Measurements from ENCODE around the gene RMP24.

Gene RMP24

GRCh38 chr18:36009214-36009613 lies 36.7 kb downstream of the RMP24 start:
- no peaks in the 10 kb centered on the region for H3K36me3 ChIP-seq (ENCODE audit: insufficient read depth, low read length)
- no peaks in the 10 kb centered on the region for H4K20me1 ChIP-seq (ENCODE audit: insufficient read depth, low read length, poor library complexity, severe bottlenecking)
- no peaks in the 10 kb centered on the region for H3F3A ChIP-seq (ENCODE audit: low read depth)
- no peak overlapping the region for H3K4me2 ChIP-seq (ENCODE audit: low read depth, low read length, poor library complexity, severe bottlenecking)
- TF ChIP-seq CTCF (conservative IDR thresholded peaks at IDR 0.05; ENCODE audit: low read length) = no peak
- TF ChIP-seq EZH2phosphoT487 (IDR thresholded peaks at IDR 0.05; ENCODE audit: borderline replicate concordance) = no peak
- H2AFZ ChIP-seq (ENCODE audit: low read length) = no peak overlapping the region
- H3K4me1 ChIP-seq (ENCODE audit: insufficient read depth, low read length, poor library complexity, severe bottlenecking) = no peaks in the 10 kb centered on the region
- no peaks in the 10 kb centered on the region for H3K27me3 ChIP-seq (ENCODE audit: insufficient read depth, low read length, poor library complexity, severe bottlenecking)
- H3K9me2 ChIP-seq (replicated peaks; ENCODE audit: low read depth, low read length) = no peaks in the 10 kb centered on the region
- H3K4me3 ChIP-seq (ENCODE audit: low read length, poor library complexity, severe bottlenecking) = no peak overlapping the region
- H3K9ac ChIP-seq (ENCODE audit: low read depth, low read length, poor library complexity, severe bottlenecking) = no peak overlapping the region
- no peaks in the 10 kb centered on the region for H3K9me3 ChIP-seq (ENCODE audit: insufficient read depth, low read depth, low read length)
- no peaks in the 10 kb centered on the region for H3K79me2 ChIP-seq (ENCODE audit: insufficient read depth, low read length)

- Histone ChIP-seq H3K4me3 (ENCODE audit: low read length, poor library complexity, severe bottlenecking) (no peak overlapping the region), H2AFZ (ENCODE audit: low read length) (no peak overlapping the region), H3K27me3 (ENCODE audit: insufficient read depth, low read length, poor library complexity, severe bottlenecking) (no peaks in the 10 kb centered on the region), H3K4me2 (ENCODE audit: low read depth, low read length, poor library complexity, severe bottlenecking) (no peak overlapping the region), H3K36me3 (ENCODE audit: insufficient read depth, low read length) (no peaks in the 10 kb centered on the region), H3K9ac (ENCODE audit: low read depth, low read length, poor library complexity, severe bottlenecking) (no peak overlapping the region), H3K9me3 (ENCODE audit: insufficient read depth, low read depth, low read length) (no peaks in the 10 kb centered on the region), H3K9me2 (replicated peaks; ENCODE audit: low read depth, low read length) (no peaks in the 10 kb centered on the region), H3K4me1 (ENCODE audit: insufficient read depth, low read length, poor library complexity, severe bottlenecking) (no peaks in the 10 kb centered on the region), H3K79me2 (ENCODE audit: insufficient read depth, low read length) (no peaks in the 10 kb centered on the region), H3F3A (ENCODE audit: low read depth) (no peaks in the 10 kb centered on the region), H4K20me1 (ENCODE audit: insufficient read depth, low read length, poor library complexity, severe bottlenecking) (no peaks in the 10 kb centered on the region)
- TF ChIP-seq CTCF (conservative IDR thresholded peaks at IDR 0.05; ENCODE audit: low read length) = no peak
- TF ChIP-seq EZH2phosphoT487 (IDR thresholded peaks at IDR 0.05; ENCODE audit: borderline replicate concordance) = no peak
Measured at GRCh38 chr18:36012891-36013290, 40.4 kb downstream of the RMP24 start.

GRCh38 chr18:36015629-36016028 lies 43.1 kb downstream of the RMP24 start:
- Histone ChIP-seq H3K36me3 (ENCODE audit: insufficient read depth, low read length) (no peaks in the 10 kb centered on the region), H3K4me3 (ENCODE audit: low read length, poor library complexity, severe bottlenecking) (no peak overlapping the region), H4K20me1 (ENCODE audit: insufficient read depth, low read length, poor library complexity, severe bottlenecking) (no peaks in the 10 kb centered on the region), H3K9me2 (replicated peaks; ENCODE audit: low read depth, low read length) (no peaks in the 10 kb centered on the region), H3K9ac (ENCODE audit: low read depth, low read length, poor library complexity, severe bottlenecking) (no peak overlapping the region), H3K4me2 (ENCODE audit: low read depth, low read length, poor library complexity, severe bottlenecking) (no peak overlapping the region), H3F3A (ENCODE audit: low read depth) (no peaks in the 10 kb centered on the region), H3K27me3 (ENCODE audit: insufficient read depth, low read length, poor library complexity, severe bottlenecking) (no peaks in the 10 kb centered on the region), H3K9me3 (ENCODE audit: insufficient read depth, low read depth, low read length) (no peaks in the 10 kb centered on the region), H2AFZ (ENCODE audit: low read length) (no peak overlapping the region), H3K4me1 (ENCODE audit: insufficient read depth, low read length, poor library complexity, severe bottlenecking) (no peaks in the 10 kb centered on the region), H3K79me2 (ENCODE audit: insufficient read depth, low read length) (no peaks in the 10 kb centered on the region)
- TF ChIP-seq EZH2phosphoT487 (IDR thresholded peaks at IDR 0.05; ENCODE audit: borderline replicate concordance) = no peak
- TF ChIP-seq CTCF (conservative IDR thresholded peaks at IDR 0.05; ENCODE audit: low read length) = no peak

Data from Loucy (cell line).